Measurements from ENCODE around the gene SLC24A3.

Gene SLC24A3

GRCh38 chr20:19181552-19181951 is 30.9 kb upstream of the SLC24A3 start:
- H3K79me2 ChIP-seq (ENCODE audit: low read length): no peaks in the 10 kb centered on the region
- no peak overlapping the region for H3K27ac ChIP-seq (ENCODE audit: low read length)
- no peak overlapping the region for H3K9ac ChIP-seq (ENCODE audit: low read length)
- no peak overlapping the region for H3K4me3 ChIP-seq (ENCODE audit: low read length)
- no peak overlapping the region for H2AFZ ChIP-seq (ENCODE audit: low read depth, low read length)
- H3K4me1 ChIP-seq (ENCODE audit: low read length): no peaks in the 10 kb centered on the region
- TF ChIP-seq, protein P1, sequence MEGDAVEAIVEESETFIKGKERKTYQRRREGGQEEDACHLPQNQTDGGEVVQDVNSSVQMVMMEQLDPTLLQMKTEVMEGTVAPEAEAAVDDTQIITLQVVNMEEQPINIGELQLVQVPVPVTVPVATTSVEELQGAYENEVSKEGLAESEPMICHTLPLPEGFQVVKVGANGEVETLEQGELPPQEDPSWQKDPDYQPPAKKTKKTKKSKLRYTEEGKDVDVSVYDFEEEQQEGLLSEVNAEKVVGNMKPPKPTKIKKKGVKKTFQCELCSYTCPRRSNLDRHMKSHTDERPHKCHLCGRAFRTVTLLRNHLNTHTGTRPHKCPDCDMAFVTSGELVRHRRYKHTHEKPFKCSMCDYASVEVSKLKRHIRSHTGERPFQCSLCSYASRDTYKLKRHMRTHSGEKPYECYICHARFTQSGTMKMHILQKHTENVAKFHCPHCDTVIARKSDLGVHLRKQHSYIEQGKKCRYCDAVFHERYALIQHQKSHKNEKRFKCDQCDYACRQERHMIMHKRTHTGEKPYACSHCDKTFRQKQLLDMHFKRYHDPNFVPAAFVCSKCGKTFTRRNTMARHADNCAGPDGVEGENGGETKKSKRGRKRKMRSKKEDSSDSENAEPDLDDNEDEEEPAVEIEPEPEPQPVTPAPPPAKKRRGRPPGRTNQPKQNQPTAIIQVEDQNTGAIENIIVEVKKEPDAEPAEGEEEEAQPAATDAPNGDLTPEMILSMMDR (IDR thresholded peaks at IDR 0.05; ENCODE audit: low read depth, low read length): no peak
- no peak for TF ChIP-seq EZH2phosphoT487 (IDR thresholded peaks at IDR 0.05; ENCODE audit: low read depth)
- H3K4me2 ChIP-seq (ENCODE audit: low read length): no peak overlapping the region
- no peaks in the 10 kb centered on the region for H4K20me1 ChIP-seq (ENCODE audit: insufficient read depth, low read length)
- H3K9me3 ChIP-seq (ENCODE audit: insufficient read depth, low read length): no peaks in the 10 kb centered on the region
- no peaks in the 10 kb centered on the region for H3K27me3 ChIP-seq (ENCODE audit: low read depth, low read length)
- no peaks in the 10 kb centered on the region for H3K36me3 ChIP-seq (replicated peaks; ENCODE audit: low read depth, low read length)

DNA sequence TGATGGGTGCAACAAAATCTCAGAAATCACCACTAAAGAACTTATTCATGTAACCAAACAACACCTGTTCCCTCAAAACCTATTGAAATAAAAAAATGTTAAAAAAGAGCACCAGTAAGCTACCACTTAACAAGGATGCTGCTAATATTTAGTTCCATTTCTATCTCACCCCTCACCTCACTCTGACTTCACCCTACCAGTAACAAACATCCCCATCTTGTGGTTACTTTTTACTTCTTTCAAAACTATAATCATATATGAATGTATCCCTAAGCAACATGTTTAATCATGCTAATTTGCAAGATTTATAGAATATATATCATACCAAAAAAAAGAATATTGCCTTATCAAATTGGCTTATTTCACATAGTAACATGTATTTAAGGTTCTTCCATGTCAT is 27.4 kb upstream of the SLC24A3 start:
- no peaks in the 10 kb centered on the region for H3K36me3 ChIP-seq (replicated peaks; ENCODE audit: low read depth, low read length)
- H3K27ac ChIP-seq (ENCODE audit: low read length): no peak overlapping the region
- no peaks in the 10 kb centered on the region for H4K20me1 ChIP-seq (ENCODE audit: insufficient read depth, low read length)
- H3K27me3 ChIP-seq (ENCODE audit: low read depth, low read length): no peaks in the 10 kb centered on the region
- H3K9ac ChIP-seq (ENCODE audit: low read length): no peak overlapping the region
- no peak overlapping the region for H3K4me3 ChIP-seq (ENCODE audit: low read length)
- H3K9me3 ChIP-seq (ENCODE audit: insufficient read depth, low read length): no peaks in the 10 kb centered on the region
- H3K79me2 ChIP-seq (ENCODE audit: low read length): no peaks in the 10 kb centered on the region
- no peak overlapping the region for H3K4me2 ChIP-seq (ENCODE audit: low read length)
- no peaks in the 10 kb centered on the region for H3K4me1 ChIP-seq (ENCODE audit: low read length)
- TF ChIP-seq EZH2phosphoT487 (IDR thresholded peaks at IDR 0.05; ENCODE audit: low read depth): no peak
- TF ChIP-seq, protein P1 (IDR thresholded peaks at IDR 0.05; ENCODE audit: low read depth, low read length): peak; percentile 34
- H2AFZ ChIP-seq (ENCODE audit: low read depth, low read length): no peak overlapping the region

DNA sequence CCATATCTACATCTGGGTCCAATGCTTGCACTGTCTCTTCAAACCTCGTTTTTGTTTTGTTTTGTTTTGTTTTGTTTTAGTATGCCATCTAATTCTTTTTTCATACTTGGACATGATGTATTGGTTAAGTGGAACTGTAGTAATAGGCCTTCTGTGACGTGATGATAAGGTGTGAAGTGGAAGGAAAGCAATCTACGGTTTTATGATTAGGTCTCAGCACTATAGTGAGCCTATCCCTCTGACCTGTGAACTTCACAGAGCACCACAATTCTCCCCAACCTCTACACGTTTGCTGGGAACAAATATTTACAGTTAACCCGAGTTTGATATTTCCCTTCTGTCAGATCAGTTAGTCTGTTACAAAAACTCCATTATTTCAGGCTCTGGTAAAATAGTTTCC is 19.1 kb upstream of the SLC24A3 start:
- Histone ChIP-seq H4K20me1 (ENCODE audit: insufficient read depth, low read length) (no peaks in the 10 kb centered on the region), H3K9ac (ENCODE audit: low read length) (no peak overlapping the region), H3K27ac (ENCODE audit: low read length) (no peak overlapping the region), H3K36me3 (replicated peaks; ENCODE audit: low read depth, low read length) (no peaks in the 10 kb centered on the region), H3K4me1 (ENCODE audit: low read length) (no peaks in the 10 kb centered on the region), H3K4me3 (ENCODE audit: low read length) (no peak overlapping the region), H3K27me3 (ENCODE audit: low read depth, low read length) (peaks cover 15% of the 10 kb centered on the region), H3K79me2 (ENCODE audit: low read length) (no peaks in the 10 kb centered on the region), H2AFZ (ENCODE audit: low read depth, low read length) (no peak overlapping the region), H3K4me2 (ENCODE audit: low read length) (no peak overlapping the region), H3K9me3 (ENCODE audit: insufficient read depth, low read length) (no peaks in the 10 kb centered on the region)
- TF ChIP-seq, protein P1 (IDR thresholded peaks at IDR 0.05; ENCODE audit: low read depth, low read length): no peak
- no peak for TF ChIP-seq EZH2phosphoT487 (IDR thresholded peaks at IDR 0.05; ENCODE audit: low read depth)

DNA sequence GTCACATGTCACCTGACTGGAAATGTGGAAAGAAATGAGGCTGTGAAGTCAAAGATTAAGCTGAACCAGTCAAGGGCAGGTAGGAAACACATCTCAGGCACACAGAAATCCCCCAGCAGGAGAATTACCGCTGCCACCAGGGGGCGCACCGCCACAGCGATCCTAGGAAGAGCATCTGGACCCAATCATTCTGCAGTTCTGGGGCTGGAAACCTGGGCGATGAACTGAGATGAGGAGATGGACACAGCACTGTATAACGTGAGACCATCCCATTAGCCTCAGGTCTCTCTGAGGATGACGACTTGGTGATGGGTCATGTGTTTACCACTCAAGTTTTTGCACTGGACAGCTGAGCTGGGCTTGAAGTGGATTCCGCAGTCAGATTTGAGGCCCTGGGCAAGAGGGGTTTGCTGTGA is 6.5 kb upstream of the SLC24A3 start:
- H2AFZ ChIP-seq (ENCODE audit: low read depth, low read length): no peak overlapping the region
- H3K4me1 ChIP-seq (ENCODE audit: low read length): no peaks in the 10 kb centered on the region

More for the DNA sequence above, 6.5 kb upstream of the SLC24A3 start:
- H3K4me3 ChIP-seq (ENCODE audit: low read length): no peak overlapping the region
- H3K9me3 ChIP-seq (ENCODE audit: insufficient read depth, low read length): no peaks in the 10 kb centered on the region
- no peak for TF ChIP-seq EZH2phosphoT487 (IDR thresholded peaks at IDR 0.05; ENCODE audit: low read depth)
- TF ChIP-seq, protein P1 (IDR thresholded peaks at IDR 0.05; ENCODE audit: low read depth, low read length): peak; percentile 98
- peaks cover 61% of the 10 kb centered on the region for H3K27me3 ChIP-seq (ENCODE audit: low read depth, low read length)
- H4K20me1 ChIP-seq (ENCODE audit: insufficient read depth, low read length): no peaks in the 10 kb centered on the region
- no peak overlapping the region for H3K27ac ChIP-seq (ENCODE audit: low read length)
- no peaks in the 10 kb centered on the region for H3K79me2 ChIP-seq (ENCODE audit: low read length)
- H3K4me2 ChIP-seq (ENCODE audit: low read length): no peak overlapping the region
- H3K9ac ChIP-seq (ENCODE audit: low read length): no peak overlapping the region
- no peaks in the 10 kb centered on the region for H3K36me3 ChIP-seq (replicated peaks; ENCODE audit: low read depth, low read length)
